NCI-H774 (cell line): ENCODE measurements around the gene DHRS9.
A peak's percentile ranks its signal among the peaks of the same experiment; 100 is the strongest.
"Not testable (repeated sequence)": the region's sequence is repeated elsewhere in the genome, so short reads cannot be mapped to it uniquely, and the experiment has no call there.

Source experiments
- DNase-seq: peaks from one replicate; lab custom pipeline; 2025; lab: John Stamatoyannopoulos, UW

DHRS9 gene

GRCh38 chr2:169095621-169096105, 26.3 kb downstream of the DHRS9 start:
- DNase-seq: no peak

- DNase-seq: no peak
These were observed 35.5 kb downstream of the DHRS9 start for GRCh38 chr2:169104848-169105247.

GRCh38 chr2:169105476-169105875, 36.1 kb downstream of the DHRS9 start:
- DNase-seq: peak; percentile 4

GRCh38 chr2:169106134-169106533, 36.8 kb downstream of the DHRS9 start:
- no peak for DNase-seq

GRCh38 chr2:169106563-169107545, 37.5 kb downstream of the DHRS9 start:
- no peak for DNase-seq

- DNase-seq: no peak
These were observed 38.3 kb downstream of the DHRS9 start for GRCh38 chr2:169107645-169108044.

GRCh38 chr2:169108099-169108884, 38.9 kb downstream of the DHRS9 start:
- DNase-seq: no peak

GRCh38 chr2:169109502-169110409, 40.4 kb downstream of the DHRS9 start:
- peak; percentile 66 for DNase-seq

- no peak for DNase-seq
These were observed 41.1 kb downstream of the DHRS9 start for GRCh38 chr2:169110419-169110818.

GRCh38 chr2:169110916-169111315, 41.6 kb downstream of the DHRS9 start:
- no peak for DNase-seq

GRCh38 chr2:169112841-169113240, 43.5 kb downstream of the DHRS9 start:
- DNase-seq: no peak

GRCh38 chr2:169114056-169114455, 44.7 kb downstream of the DHRS9 start:
- no peak for DNase-seq

GRCh38 chr2:169116327-169116726, 47.0 kb downstream of the DHRS9 start:
- DNase-seq: no peak

- no peak for DNase-seq
These were observed 47.6 kb downstream of the DHRS9 start for GRCh38 chr2:169116993-169117392.

GRCh38 chr2:169118060-169118459, 48.7 kb downstream of the DHRS9 start:
- peak; percentile 68 for DNase-seq

GRCh38 chr2:169119123-169119760, 49.9 kb downstream of the DHRS9 start:
- no peak for DNase-seq

GRCh38 chr2:169119851-169120250, 50.5 kb downstream of the DHRS9 start:
- no peak for DNase-seq

- no peak for DNase-seq
These were observed 60.4 kb downstream of the DHRS9 start for GRCh38 chr2:169129703-169130243.

GRCh38 chr2:169131587-169132512, 62.5 kb downstream of the DHRS9 start:
- DNase-seq: peak; percentile 20

GRCh38 chr2:169134272-169134671, 64.9 kb downstream of the DHRS9 start:
- not testable (repeated sequence) for DNase-seq
